Progenitor cell of endocrine pancreas (in vitro differentiated cells): ENCODE measurements around the gene RAB6D. TPM values are rescaled to one million over a fixed set of nuclear protein-coding genes. Genes with fewer than 3 reads are reported as not detected.
"Not testable (repeated sequence)": the region's sequence is repeated elsewhere in the genome, so short reads cannot be mapped to it uniquely, and the experiment has no call there.

Source experiments
- DNase-seq: peaks from one replicate; pipeline ENCODE4 v3.0.0; 2021; ENCODE audit warnings: low spot score; ENCODE audit not compliant: unreplicated experiment
- H3K27ac Mint-ChIP-seq: 2 replicates; pipeline ENCODE4 v1.8.0; 2021; ENCODE audit warnings: mild to moderate bottlenecking, moderate library complexity, mixed read lengths
- H3K27me3 Mint-ChIP-seq: 2 replicates; pipeline ENCODE4 v1.8.0; 2021; ENCODE audit warnings: mixed read lengths
- H3K36me3 Mint-ChIP-seq: 2 replicates; pipeline ENCODE4 v1.8.0; 2022; ENCODE audit warnings: mixed read lengths; ENCODE audit not compliant: insufficient read depth
- H3K4me1 Mint-ChIP-seq: 2 replicates; pipeline ENCODE4 v1.8.0; 2021; ENCODE audit warnings: low read depth, mixed read lengths
- H3K4me3 Mint-ChIP-seq: 2 replicates; pipeline ENCODE4 v1.8.0; 2021; ENCODE audit warnings: low read depth, mild to moderate bottlenecking, moderate library complexity, mixed read lengths
- H3K9me3 Mint-ChIP-seq: 2 replicates; pipeline ENCODE4 v1.8.0; 2021; ENCODE audit warnings: low read depth, mixed read lengths
- CTCF ChIP-seq: fragments of 200-600 bp; sonication (generic); IDR thresholded peaks from one replicate; pipeline ENCODE4 v1.5.0; 2021; ENCODE audit warnings: antibody characterized with exemption, mild to moderate bottlenecking; ENCODE audit not compliant: unreplicated experiment
- long read RNA-seq: library from polyadenylated mRNA; unstranded; transcript quantifications from one replicate; pipeline ENCODE4 v2.0.0, GENCODE V29; 2020
- total RNA-seq: library from RNA; stranded (reverse); gene quantifications from 2 replicates; pipeline ENCODE4 v1.2.1, GENCODE V29; 2021

Gene RAB6D
- total RNA-seq = 0.31 and 0.67 TPM in 2 replicates
- long read RNA-seq, partial matches to known transcripts = 0 of 2 reads
- long read RNA-seq, other reads (novel, unspliced or antisense) = 0 of 2 reads

GRCh38 chr2:131363703-131364186, at the start of gene RAB6D:
RAB6D (minus strand) TSS chr2:131364168; CDS start chr2:131363720, 448 bp downstream.
- H3K36me3 Mint-ChIP-seq, H3K27ac Mint-ChIP-seq, H3K4me1 Mint-ChIP-seq, H3K9me3 Mint-ChIP-seq: not testable (repeated sequence)
- DNase-seq = peak; percentile 16
- H3K27me3 Mint-ChIP-seq = peaks cover 45% of the 10 kb centered on the region
- H3K4me3 Mint-ChIP-seq = peak within 1 kb of the TSS; percentile 57

GRCh38 chr2:131413148-131413747, 49.3 kb upstream of the RAB6D start:
- no peaks in the 10 kb centered on the region for H3K36me3 Mint-ChIP-seq
- no peaks in the 10 kb centered on the region for H3K9me3 Mint-ChIP-seq
- H3K4me1 Mint-ChIP-seq = no peaks in the 10 kb centered on the region
- H3K4me3 Mint-ChIP-seq = no peak overlapping the region
- TF ChIP-seq CTCF = peak; percentile 82
- no peak overlapping the region for H3K27ac Mint-ChIP-seq
- DNase-seq = no peak
- H3K27me3 Mint-ChIP-seq = peaks cover 32% of the 10 kb centered on the region

GRCh38 chr2:131410173-131410572, 46.2 kb upstream of the RAB6D start:
- Mint-ChIP-seq H3K4me1 (no peaks in the 10 kb centered on the region), H3K36me3 (no peaks in the 10 kb centered on the region), H3K9me3 (no peaks in the 10 kb centered on the region), H3K27ac (no peak overlapping the region), H3K27me3 (peaks cover 23% of the 10 kb centered on the region), H3K4me3 (no peak overlapping the region)
- DNase-seq = no peak
- TF ChIP-seq CTCF = no peak

GRCh38 chr2:131408778-131409177, 44.8 kb upstream of the RAB6D start:
- Mint-ChIP-seq H3K4me1 (no peaks in the 10 kb centered on the region), H3K36me3 (no peaks in the 10 kb centered on the region), H3K4me3 (no peak overlapping the region), H3K27ac (no peak overlapping the region), H3K27me3 (peaks cover 30% of the 10 kb centered on the region), H3K9me3 (no peaks in the 10 kb centered on the region)
- no peak for DNase-seq
- TF ChIP-seq CTCF = no peak

GRCh38 chr2:131408207-131408606, 44.2 kb upstream of the RAB6D start:
- H3K4me1 Mint-ChIP-seq = no peaks in the 10 kb centered on the region
- H3K4me3 Mint-ChIP-seq = no peak overlapping the region
- peaks cover 31% of the 10 kb centered on the region for H3K27me3 Mint-ChIP-seq
- no peak for DNase-seq
- no peak for TF ChIP-seq CTCF
- no peaks in the 10 kb centered on the region for H3K9me3 Mint-ChIP-seq
- no peaks in the 10 kb centered on the region for H3K36me3 Mint-ChIP-seq
- no peak overlapping the region for H3K27ac Mint-ChIP-seq

- Mint-ChIP-seq H3K36me3 (no peaks in the 10 kb centered on the region), H3K27me3 (peaks cover 38% of the 10 kb centered on the region), H3K27ac (no peak overlapping the region), H3K4me3 (no peak overlapping the region), H3K4me1 (no peaks in the 10 kb centered on the region), H3K9me3 (no peaks in the 10 kb centered on the region)
- no peak for TF ChIP-seq CTCF
- no peak for DNase-seq
Measured at GRCh38 chr2:131404753-131405152, 40.8 kb upstream of the RAB6D start.
